NCI-H748 treated with DMSO at 0.1 percent for 48 hours (cell line): Measurements from ENCODE around the gene ADAM33.

Experiments used
- DNase-seq: peaks from one replicate; lab custom pipeline; 2025; lab: John Stamatoyannopoulos, UW

Gene ADAM33

GRCh38 chr20:3663031-3663701, 18.6 kb downstream of the ADAM33 start, which contains the start of gene GFRA4:
TSS of gene GFRA4 (minus strand) at chr20:3663399. CDS start at chr20:3663399, 0 bp downstream.
- DNase-seq: no peak

GRCh38 chr20:3661814-3662665, 19.8 kb downstream of the ADAM33 start:
- DNase-seq: no peak

- no peak for DNase-seq
Measured at GRCh38 chr20:3661060-3661813, 20.6 kb downstream of the ADAM33 start.

- DNase-seq: no peak
Measured at GRCh38 chr20:3660262-3661059, 21.3 kb downstream of the ADAM33 start.

GRCh38 chr20:3659492-3660261, 22.1 kb downstream of the ADAM33 start:
- no peak for DNase-seq

GRCh38 chr20:3658716-3659491, 22.9 kb downstream of the ADAM33 start:
- DNase-seq: no peak

- DNase-seq: no peak
Measured at GRCh38 chr20:3658019-3658715, 23.6 kb downstream of the ADAM33 start.

GRCh38 chr20:3655131-3655405, 26.7 kb downstream of the ADAM33 start:
- DNase-seq: no peak

- DNase-seq: no peak
Measured at GRCh38 chr20:3654326-3655130, 27.3 kb downstream of the ADAM33 start.

- no peak for DNase-seq
Measured at GRCh38 chr20:3653921-3654320, 27.9 kb downstream of the ADAM33 start.

- no peak for DNase-seq
Measured at GRCh38 chr20:3652676-3653596, 28.9 kb downstream of the ADAM33 start.

GRCh38 chr20:3652221-3652620, 29.6 kb downstream of the ADAM33 start:
- DNase-seq: no peak

GRCh38 chr20:3651204-3651962, 30.4 kb downstream of the ADAM33 start:
- DNase-seq: no peak

GRCh38 chr20:3648951-3649350, 32.9 kb downstream of the ADAM33 start:
- DNase-seq: no peak

GRCh38 chr20:3647473-3647872, 34.3 kb downstream of the ADAM33 start:
- DNase-seq: no peak

GRCh38 chr20:3646651-3647050, 35.2 kb downstream of the ADAM33 start:
- no peak for DNase-seq

GRCh38 chr20:3646067-3646440, 35.8 kb downstream of the ADAM33 start:
- no peak for DNase-seq
